Measurements from ENCODE around the gene ATP6V1E1. TPM values are rescaled to one million over a fixed set of nuclear protein-coding genes. Genes with fewer than 3 reads are reported as not detected.

The ATP6V1E1 gene
- total RNA-seq, 2 experiments from 2014 or later, result 68.1 to 68.2 TPM

GRCh38 chr22:17665854-17666253 lies 37.3 kb upstream of the ATP6V1E1 start:
- POLR2A ChIA-PET, result no interaction called here
- intact Hi-C loops (cut with micrococcal nuclease), result no loop called here
- Mint-ChIP-seq H3K4me1 (ENCODE audit: low read depth) (peaks cover 7% of the 10 kb centered on the region), H3K27ac (no peak overlapping the region), H3K9me3 (peaks cover 2% of the 10 kb centered on the region), H3K27me3 (no peaks in the 10 kb centered on the region), H3K36me3 (ENCODE audit: low read depth) (peaks cover 50% of the 10 kb centered on the region), H3K4me3 (no peak overlapping the region)
- CTCF ChIA-PET, result no interaction called here
- DNase-seq, result no peak
- TF ChIP-seq, protein P1, sequence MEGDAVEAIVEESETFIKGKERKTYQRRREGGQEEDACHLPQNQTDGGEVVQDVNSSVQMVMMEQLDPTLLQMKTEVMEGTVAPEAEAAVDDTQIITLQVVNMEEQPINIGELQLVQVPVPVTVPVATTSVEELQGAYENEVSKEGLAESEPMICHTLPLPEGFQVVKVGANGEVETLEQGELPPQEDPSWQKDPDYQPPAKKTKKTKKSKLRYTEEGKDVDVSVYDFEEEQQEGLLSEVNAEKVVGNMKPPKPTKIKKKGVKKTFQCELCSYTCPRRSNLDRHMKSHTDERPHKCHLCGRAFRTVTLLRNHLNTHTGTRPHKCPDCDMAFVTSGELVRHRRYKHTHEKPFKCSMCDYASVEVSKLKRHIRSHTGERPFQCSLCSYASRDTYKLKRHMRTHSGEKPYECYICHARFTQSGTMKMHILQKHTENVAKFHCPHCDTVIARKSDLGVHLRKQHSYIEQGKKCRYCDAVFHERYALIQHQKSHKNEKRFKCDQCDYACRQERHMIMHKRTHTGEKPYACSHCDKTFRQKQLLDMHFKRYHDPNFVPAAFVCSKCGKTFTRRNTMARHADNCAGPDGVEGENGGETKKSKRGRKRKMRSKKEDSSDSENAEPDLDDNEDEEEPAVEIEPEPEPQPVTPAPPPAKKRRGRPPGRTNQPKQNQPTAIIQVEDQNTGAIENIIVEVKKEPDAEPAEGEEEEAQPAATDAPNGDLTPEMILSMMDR (IDR thresholded peaks at IDR 0.05), result no peak
- ATAC-seq, result no peak

- intact Hi-C loops (cut with micrococcal nuclease), result no loop called here
- ChIA-PET POLR2A (interaction anchor here (0.9 kb wide), 1 partner anchor 26 kb away, joined by 4 read pairs; no protein-coding TSS in a partner anchor), CTCF (no interaction called here)
- peaks cover 5% of the 10 kb centered on the region for H3K4me1 Mint-ChIP-seq (ENCODE audit: low read depth)
- DNase-seq, result no peak
- peaks cover 47% of the 10 kb centered on the region for H3K36me3 Mint-ChIP-seq (ENCODE audit: low read depth)
- no peaks in the 10 kb centered on the region for H3K27me3 Mint-ChIP-seq
- TF ChIP-seq, protein P1 (IDR thresholded peaks at IDR 0.05), result no peak
- no peak overlapping the region for H3K27ac Mint-ChIP-seq
- H3K9me3 Mint-ChIP-seq, result peaks cover 2% of the 10 kb centered on the region
- ATAC-seq, result no peak
- H3K4me3 Mint-ChIP-seq, result no peak overlapping the region
Measured at GRCh38 chr22:17665248-17665647, 36.7 kb upstream of the ATP6V1E1 start.

GRCh38 chr22:17664414-17665055 lies 36.0 kb upstream of the ATP6V1E1 start:
- no peak for DNase-seq
- Mint-ChIP-seq H3K9me3 (peaks cover 2% of the 10 kb centered on the region), H3K36me3 (ENCODE audit: low read depth) (peaks cover 44% of the 10 kb centered on the region), H3K27me3 (no peaks in the 10 kb centered on the region), H3K4me1 (ENCODE audit: low read depth) (peaks cover 5% of the 10 kb centered on the region), H3K4me3 (no peak overlapping the region), H3K27ac (no peak overlapping the region)
- intact Hi-C loops (cut with micrococcal nuclease), result no loop called here
- TF ChIP-seq, protein P1 (IDR thresholded peaks at IDR 0.05), result no peak
- CTCF ChIA-PET, result no interaction called here
- POLR2A ChIA-PET, result interaction anchor here (0.9 kb wide), 1 partner anchor 26 kb away, joined by 4 read pairs; no protein-coding TSS in a partner anchor
- ATAC-seq, result no peak

DNA sequence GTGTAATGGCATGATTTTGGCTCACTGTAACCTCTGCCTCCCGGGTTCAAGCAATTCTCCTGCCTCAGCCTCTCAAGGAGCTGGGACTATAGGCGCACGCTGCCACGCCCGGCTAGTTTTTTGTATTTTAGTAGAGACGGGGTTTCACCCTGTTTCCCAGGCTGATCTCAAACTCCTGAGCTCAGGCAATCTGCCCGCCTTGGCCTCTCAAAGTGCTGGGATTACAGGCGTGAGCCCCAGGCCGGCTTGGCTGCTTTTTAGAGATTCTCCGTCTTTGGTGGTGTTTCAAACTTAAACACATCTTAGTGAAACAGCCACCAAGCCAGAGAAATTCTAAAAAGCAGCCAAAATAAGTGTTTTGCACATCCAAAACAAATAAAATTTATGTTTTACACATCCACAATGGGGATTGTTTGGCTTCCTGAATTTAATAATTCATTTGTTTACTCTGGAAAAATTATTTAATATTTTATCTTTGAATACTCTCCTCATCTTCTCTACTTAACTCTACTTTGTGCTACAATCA lies 28.4 kb upstream of the ATP6V1E1 start:
- DNase-seq (no peak), ATAC-seq (no peak)
- Mint-ChIP-seq H3K27me3 (no peaks in the 10 kb centered on the region), H3K4me1 (ENCODE audit: low read depth) (peaks cover 2% of the 10 kb centered on the region), H3K27ac (no peak overlapping the region), H3K9me3 (no peaks in the 10 kb centered on the region), H3K36me3 (ENCODE audit: low read depth) (peaks cover 25% of the 10 kb centered on the region), H3K4me3 (no peak overlapping the region)
- ChIA-PET CTCF (no interaction called here), POLR2A (no interaction called here)
- TF ChIP-seq, protein P1 (IDR thresholded peaks at IDR 0.05), result no peak
- intact Hi-C loops (cut with micrococcal nuclease), result no loop called here

- H3K4me1 Mint-ChIP-seq (ENCODE audit: low read depth), result peaks cover 2% of the 10 kb centered on the region
- CTCF ChIA-PET, result no interaction called here
Measured at GRCh38 chr22:17655289-17655688, 26.7 kb upstream of the ATP6V1E1 start.

More at GRCh38 chr22:17655289-17655688, 26.7 kb upstream of the ATP6V1E1 start:
- no peak for ATAC-seq
- no peak overlapping the region for H3K27ac Mint-ChIP-seq
- H3K36me3 Mint-ChIP-seq (ENCODE audit: low read depth), result peaks cover 17% of the 10 kb centered on the region
- H3K27me3 Mint-ChIP-seq, result no peaks in the 10 kb centered on the region
- TF ChIP-seq, protein P1 (IDR thresholded peaks at IDR 0.05), result no peak
- no peak for DNase-seq
- POLR2A ChIA-PET, result no interaction called here
- no peak overlapping the region for H3K4me3 Mint-ChIP-seq
- intact Hi-C loops (cut with micrococcal nuclease), result no loop called here
- no peaks in the 10 kb centered on the region for H3K9me3 Mint-ChIP-seq
